ENCODE data around the gene AOPEP. TPM values are rescaled to one million over a fixed set of nuclear protein-coding genes. Genes with fewer than 3 reads are reported as not detected.

AOPEP gene
- total RNA-seq, 1 experiment from 2014 or later: 14.4 TPM

DNA sequence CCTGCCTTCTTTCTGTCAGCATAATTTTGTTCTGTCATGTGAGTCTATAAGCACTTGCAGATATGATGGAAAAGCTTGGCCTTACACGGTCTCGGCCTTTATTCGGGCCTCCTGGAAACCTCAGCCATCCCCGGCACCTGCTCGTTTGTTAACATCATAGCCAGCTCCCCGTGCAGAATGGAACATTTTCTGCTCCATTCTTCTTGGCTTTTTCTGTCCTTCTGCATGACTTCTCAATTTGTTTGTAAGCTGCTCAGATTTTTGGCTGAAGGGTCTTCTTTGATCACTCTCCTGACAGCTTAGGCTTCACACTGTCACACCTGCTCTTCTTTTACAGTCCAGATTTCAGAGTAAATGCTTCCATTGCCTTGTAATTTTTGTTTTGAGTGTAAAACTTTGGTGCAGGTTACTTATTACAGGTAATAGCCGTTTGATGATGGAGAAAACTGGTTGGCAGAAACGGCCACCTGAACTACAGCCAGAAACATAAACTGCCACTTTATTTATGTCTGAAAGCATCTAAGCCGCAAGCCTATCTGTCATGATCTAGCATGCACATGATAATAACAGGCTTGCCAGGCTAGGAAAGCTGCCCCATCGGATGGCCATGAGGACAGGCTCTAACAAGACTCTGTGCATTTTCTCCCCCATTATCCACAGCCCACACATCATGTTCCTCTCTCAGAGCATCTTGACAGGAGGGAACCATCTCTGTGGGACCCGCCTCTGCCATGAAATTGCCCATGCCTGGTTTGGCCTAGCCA, 197.0 kb downstream of the AOPEP start:
- H3K4me1 Mint-ChIP-seq: peaks cover 36% of the 10 kb centered on the region

More for the DNA sequence above, 197.0 kb downstream of the AOPEP start:
- DNase-seq (ENCODE audit: low spot score) (no peak), ATAC-seq (no peak)
- Mint-ChIP-seq H3K36me3 (no peaks in the 10 kb centered on the region), H3K9me3 (no peaks in the 10 kb centered on the region), H3K27me3 (ENCODE audit: low read depth) (no peaks in the 10 kb centered on the region; the same call in 1 of the 2 replicates), H3K4me3 (no peak overlapping the region), H3K27ac (peak overlapping the region; percentile 65; the same call in 1 of the 2 replicates)
- ChIA-PET POLR2A (no interaction called here), CTCF (no interaction called here)
- TF ChIP-seq MYBL2 (CRISPR knock-in tag; IDR thresholded peaks at IDR 0.05): no peak
- TF ChIP-seq, protein P1, sequence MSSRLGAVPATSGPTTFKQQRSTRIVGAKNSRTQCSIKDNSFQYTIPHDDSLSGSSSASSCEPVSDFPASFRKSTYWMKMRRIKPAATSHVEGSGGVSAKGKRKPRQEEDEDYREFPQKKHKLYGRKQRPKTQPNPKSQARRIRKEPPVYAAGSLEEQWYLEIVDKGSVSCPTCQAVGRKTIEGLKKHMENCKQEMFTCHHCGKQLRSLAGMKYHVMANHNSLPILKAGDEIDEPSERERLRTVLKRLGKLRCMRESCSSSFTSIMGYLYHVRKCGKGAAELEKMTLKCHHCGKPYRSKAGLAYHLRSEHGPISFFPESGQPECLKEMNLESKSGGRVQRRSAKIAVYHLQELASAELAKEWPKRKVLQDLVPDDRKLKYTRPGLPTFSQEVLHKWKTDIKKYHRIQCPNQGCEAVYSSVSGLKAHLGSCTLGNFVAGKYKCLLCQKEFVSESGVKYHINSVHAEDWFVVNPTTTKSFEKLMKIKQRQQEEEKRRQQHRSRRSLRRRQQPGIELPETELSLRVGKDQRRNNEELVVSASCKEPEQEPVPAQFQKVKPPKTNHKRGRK (CRISPR knock-in tag; IDR thresholded peaks at IDR 0.05; ENCODE audit: borderline replicate concordance): no peak
- TF ChIP-seq NFE2L1 (CRISPR knock-in tag; IDR thresholded peaks at IDR 0.05): no peak
- TF ChIP-seq, protein P2, sequence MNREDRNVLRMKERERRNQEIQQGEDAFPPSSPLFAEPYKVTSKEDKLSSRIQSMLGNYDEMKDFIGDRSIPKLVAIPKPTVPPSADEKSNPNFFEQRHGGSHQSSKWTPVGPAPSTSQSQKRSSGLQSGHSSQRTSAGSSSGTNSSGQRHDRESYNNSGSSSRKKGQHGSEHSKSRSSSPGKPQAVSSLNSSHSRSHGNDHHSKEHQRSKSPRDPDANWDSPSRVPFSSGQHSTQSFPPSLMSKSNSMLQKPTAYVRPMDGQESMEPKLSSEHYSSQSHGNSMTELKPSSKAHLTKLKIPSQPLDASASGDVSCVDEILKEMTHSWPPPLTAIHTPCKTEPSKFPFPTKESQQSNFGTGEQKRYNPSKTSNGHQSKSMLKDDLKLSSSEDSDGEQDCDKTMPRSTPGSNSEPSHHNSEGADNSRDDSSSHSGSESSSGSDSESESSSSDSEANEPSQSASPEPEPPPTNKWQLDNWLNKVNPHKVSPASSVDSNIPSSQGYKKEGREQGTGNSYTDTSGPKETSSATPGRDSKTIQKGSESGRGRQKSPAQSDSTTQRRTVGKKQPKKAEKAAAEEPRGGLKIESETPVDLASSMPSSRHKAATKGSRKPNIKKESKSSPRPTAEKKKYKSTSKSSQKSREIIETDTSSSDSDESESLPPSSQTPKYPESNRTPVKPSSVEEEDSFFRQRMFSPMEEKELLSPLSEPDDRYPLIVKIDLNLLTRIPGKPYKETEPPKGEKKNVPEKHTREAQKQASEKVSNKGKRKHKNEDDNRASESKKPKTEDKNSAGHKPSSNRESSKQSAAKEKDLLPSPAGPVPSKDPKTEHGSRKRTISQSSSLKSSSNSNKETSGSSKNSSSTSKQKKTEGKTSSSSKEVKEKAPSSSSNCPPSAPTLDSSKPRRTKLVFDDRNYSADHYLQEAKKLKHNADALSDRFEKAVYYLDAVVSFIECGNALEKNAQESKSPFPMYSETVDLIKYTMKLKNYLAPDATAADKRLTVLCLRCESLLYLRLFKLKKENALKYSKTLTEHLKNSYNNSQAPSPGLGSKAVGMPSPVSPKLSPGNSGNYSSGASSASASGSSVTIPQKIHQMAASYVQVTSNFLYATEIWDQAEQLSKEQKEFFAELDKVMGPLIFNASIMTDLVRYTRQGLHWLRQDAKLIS (CRISPR knock-in tag; IDR thresholded peaks at IDR 0.05; ENCODE audit: borderline replicate concordance): no peak
- TF ChIP-seq, protein P3, sequence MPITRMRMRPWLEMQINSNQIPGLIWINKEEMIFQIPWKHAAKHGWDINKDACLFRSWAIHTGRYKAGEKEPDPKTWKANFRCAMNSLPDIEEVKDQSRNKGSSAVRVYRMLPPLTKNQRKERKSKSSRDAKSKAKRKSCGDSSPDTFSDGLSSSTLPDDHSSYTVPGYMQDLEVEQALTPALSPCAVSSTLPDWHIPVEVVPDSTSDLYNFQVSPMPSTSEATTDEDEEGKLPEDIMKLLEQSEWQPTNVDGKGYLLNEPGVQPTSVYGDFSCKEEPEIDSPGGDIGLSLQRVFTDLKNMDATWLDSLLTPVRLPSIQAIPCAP (CRISPR knock-in tag; IDR thresholded peaks at IDR 0.05): no peak
- no peak for TF ChIP-seq ZNF121 (CRISPR knock-in tag; IDR thresholded peaks at IDR 0.05)
- TF ChIP-seq, protein P4, sequence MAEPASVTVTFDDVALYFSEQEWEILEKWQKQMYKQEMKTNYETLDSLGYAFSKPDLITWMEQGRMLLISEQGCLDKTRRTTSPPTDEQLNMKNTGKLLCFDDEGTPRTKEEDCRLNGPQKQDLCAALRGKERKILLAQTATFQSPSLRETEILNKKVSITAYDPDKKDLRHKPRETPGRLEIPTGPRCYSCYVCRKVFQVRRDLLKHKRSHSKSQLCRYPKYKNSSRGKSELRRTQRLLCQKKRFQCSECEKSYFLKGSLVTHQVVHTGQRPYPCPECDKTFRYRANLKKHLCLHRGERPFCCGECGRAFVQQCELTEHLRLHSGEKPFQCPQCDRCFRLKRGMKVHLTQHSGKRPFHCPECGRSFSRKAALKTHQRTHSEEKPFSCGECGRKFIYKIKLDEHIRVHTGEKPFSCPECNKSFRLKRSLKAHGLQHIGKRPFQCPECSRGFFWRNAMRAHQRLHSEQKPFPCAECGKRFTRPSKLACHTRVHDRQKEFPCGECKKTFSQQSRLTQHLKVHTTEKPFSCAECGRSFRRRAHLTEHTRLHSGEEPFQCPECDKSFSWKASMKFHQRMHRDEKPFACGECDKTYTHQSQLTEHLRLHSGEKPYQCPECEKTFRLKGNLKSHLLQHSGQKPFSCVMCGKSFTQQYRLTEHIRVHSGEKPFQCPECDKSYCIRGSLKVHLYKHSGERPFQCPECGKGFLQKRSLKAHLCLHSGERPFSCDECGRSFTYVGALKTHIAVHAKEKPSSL (CRISPR knock-in tag; conservative IDR thresholded peaks at IDR 0.05): no peak
- TF ChIP-seq IRF2 (CRISPR knock-in tag; IDR thresholded peaks at IDR 0.05; ENCODE audit: borderline replicate concordance, low read depth): no peak
- TF ChIP-seq SP1 (CRISPR knock-in tag; conservative IDR thresholded peaks at IDR 0.05): no peak
- no peak for TF ChIP-seq ZNF416 (CRISPR knock-in tag; IDR thresholded peaks at IDR 0.05)
- TF ChIP-seq GRHL2 (CRISPR knock-in tag; IDR thresholded peaks at IDR 0.05; ENCODE audit: insufficient replicate concordance, severe bottlenecking): no peak
- TF ChIP-seq NR2C2 (CRISPR knock-in tag; IDR thresholded peaks at IDR 0.05): no peak
- TF ChIP-seq, protein P5, sequence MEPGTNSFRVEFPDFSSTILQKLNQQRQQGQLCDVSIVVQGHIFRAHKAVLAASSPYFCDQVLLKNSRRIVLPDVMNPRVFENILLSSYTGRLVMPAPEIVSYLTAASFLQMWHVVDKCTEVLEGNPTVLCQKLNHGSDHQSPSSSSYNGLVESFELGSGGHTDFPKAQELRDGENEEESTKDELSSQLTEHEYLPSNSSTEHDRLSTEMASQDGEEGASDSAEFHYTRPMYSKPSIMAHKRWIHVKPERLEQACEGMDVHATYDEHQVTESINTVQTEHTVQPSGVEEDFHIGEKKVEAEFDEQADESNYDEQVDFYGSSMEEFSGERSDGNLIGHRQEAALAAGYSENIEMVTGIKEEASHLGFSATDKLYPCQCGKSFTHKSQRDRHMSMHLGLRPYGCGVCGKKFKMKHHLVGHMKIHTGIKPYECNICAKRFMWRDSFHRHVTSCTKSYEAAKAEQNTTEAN (CRISPR knock-in tag; IDR thresholded peaks at IDR 0.05): no peak
- TF ChIP-seq ATF1 (CRISPR knock-in tag; IDR thresholded peaks at IDR 0.05): no peak
- no peak for TF ChIP-seq JUN (CRISPR knock-in tag; IDR thresholded peaks at IDR 0.05)
- TF ChIP-seq CREB1 (CRISPR knock-in tag; IDR thresholded peaks at IDR 0.05): no peak
- TF ChIP-seq, protein P6, sequence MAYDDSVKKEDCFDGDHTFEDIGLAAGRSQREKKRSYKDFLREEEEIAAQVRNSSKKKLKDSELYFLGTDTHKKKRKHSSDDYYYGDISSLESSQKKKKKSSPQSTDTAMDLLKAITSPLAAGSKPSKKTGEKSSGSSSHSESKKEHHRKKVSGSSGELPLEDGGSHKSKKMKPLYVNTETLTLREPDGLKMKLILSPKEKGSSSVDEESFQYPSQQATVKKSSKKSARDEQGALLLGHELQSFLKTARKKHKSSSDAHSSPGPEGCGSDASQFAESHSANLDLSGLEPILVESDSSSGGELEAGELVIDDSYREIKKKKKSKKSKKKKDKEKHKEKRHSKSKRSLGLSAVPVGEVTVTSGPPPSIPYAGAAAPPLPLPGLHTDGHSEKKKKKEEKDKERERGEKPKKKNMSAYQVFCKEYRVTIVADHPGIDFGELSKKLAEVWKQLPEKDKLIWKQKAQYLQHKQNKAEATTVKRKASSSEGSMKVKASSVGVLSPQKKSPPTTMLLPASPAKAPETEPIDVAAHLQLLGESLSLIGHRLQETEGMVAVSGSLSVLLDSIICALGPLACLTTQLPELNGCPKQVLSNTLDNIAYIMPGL (CRISPR knock-in tag; IDR thresholded peaks at IDR 0.05): no peak
- no peak for TF ChIP-seq PRRX2 (CRISPR knock-in tag; IDR thresholded peaks at IDR 0.05)
- TF ChIP-seq RORB (CRISPR knock-in tag; IDR thresholded peaks at IDR 0.05): no peak
- TF ChIP-seq, protein P7, sequence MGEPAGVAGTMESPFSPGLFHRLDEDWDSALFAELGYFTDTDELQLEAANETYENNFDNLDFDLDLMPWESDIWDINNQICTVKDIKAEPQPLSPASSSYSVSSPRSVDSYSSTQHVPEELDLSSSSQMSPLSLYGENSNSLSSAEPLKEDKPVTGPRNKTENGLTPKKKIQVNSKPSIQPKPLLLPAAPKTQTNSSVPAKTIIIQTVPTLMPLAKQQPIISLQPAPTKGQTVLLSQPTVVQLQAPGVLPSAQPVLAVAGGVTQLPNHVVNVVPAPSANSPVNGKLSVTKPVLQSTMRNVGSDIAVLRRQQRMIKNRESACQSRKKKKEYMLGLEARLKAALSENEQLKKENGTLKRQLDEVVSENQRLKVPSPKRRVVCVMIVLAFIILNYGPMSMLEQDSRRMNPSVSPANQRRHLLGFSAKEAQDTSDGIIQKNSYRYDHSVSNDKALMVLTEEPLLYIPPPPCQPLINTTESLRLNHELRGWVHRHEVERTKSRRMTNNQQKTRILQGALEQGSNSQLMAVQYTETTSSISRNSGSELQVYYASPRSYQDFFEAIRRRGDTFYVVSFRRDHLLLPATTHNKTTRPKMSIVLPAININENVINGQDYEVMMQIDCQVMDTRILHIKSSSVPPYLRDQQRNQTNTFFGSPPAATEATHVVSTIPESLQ (CRISPR knock-in tag; IDR thresholded peaks at IDR 0.05): no peak

Measured in WTC11 (cell line).